CD8-positive, alpha-beta memory T cell (primary cell): ENCODE results near the gene POLR2B. TPM values are rescaled to one million over a fixed set of nuclear protein-coding genes. Genes with fewer than 3 reads are reported as not detected.

Experiments used
- CTCF ChIA-PET: fragments of 350-600 bp; sonication (Branson Sonifier 250); formaldehyde crosslinking; loops from one replicate; lab custom pipeline; 2021; ENCODE audit warnings: antibody characterized with exemption; lab: Charles Lee
- POLR2A ChIA-PET: fragments of 350-600 bp; sonication (Branson Sonifier 250); formaldehyde crosslinking; loops from one replicate; lab custom pipeline; 2021; ENCODE audit warnings: antibody characterized with exemption; lab: Charles Lee
- DNase-seq, 5 donors: peaks; one replicate each; pipeline versions ENCODE4 v3.0.0 to v3.0.0-alpha.2; 2020 to 2022; ENCODE audit warnings: mixed read lengths in 1 of 5
- H3K27ac ChIP-seq: one replicate; pipeline ENCODE4 v1.7.0; 2013; ENCODE audit warnings: low read depth, mild to moderate bottlenecking, low read length, moderate library complexity
- H3K27me3 ChIP-seq: 2 replicates; pipeline ENCODE4 v1.7.0; 2013; ENCODE audit warnings: low read length, mild to moderate bottlenecking; ENCODE audit not compliant: insufficient read depth, poor library complexity, severe bottlenecking
- H3K36me3 ChIP-seq: 2 replicates; pipeline ENCODE4 v1.7.0; 2013; ENCODE audit warnings: mild to moderate bottlenecking, low read length, moderate library complexity; ENCODE audit not compliant: insufficient read depth
- H3K4me1 ChIP-seq: 2 replicates; pipeline ENCODE4 v1.7.0; 2013; ENCODE audit warnings: mild to moderate bottlenecking, low read length, moderate library complexity; ENCODE audit not compliant: insufficient read depth
- H3K4me3 ChIP-seq: 2 replicates; pipeline ENCODE4 v1.7.0; 2013; ENCODE audit warnings: mild to moderate bottlenecking, low read length
- H3K9me3 ChIP-seq: 2 replicates; pipeline ENCODE4 v1.7.0; 2013; ENCODE audit warnings: mild to moderate bottlenecking, low read length
- H3K27ac Mint-ChIP-seq, 8 donors: one replicate each; pipeline ENCODE4 v1.8.0; 2020 to 2021; ENCODE audit warnings: mixed read lengths in 8 of 8, mild to moderate bottlenecking in 6 of 8, inconsistent platforms in 3 of 8, moderate library complexity in 3 of 8
- H3K27me3 Mint-ChIP-seq, 2 donors: one replicate each; pipeline ENCODE4 v1.8.0; 2020 to 2021; ENCODE audit warnings: mixed read lengths in 2 of 2, mild to moderate bottlenecking in 1 of 2, moderate library complexity in 1 of 2
- H3K36me3 Mint-ChIP-seq, 3 donors: one replicate each; pipeline ENCODE4 v1.8.0; 2020 to 2021; ENCODE audit warnings: mixed read lengths in 3 of 3, inconsistent platforms in 1 of 3, mild to moderate bottlenecking in 1 of 3
- H3K4me1 Mint-ChIP-seq, 3 donors: one replicate each; pipeline ENCODE4 v1.8.0; 2020 to 2021; ENCODE audit warnings: mixed read lengths in 3 of 3, inconsistent platforms in 1 of 3, mild to moderate bottlenecking in 1 of 3
- H3K4me3 Mint-ChIP-seq, 7 donors: one replicate each; pipeline ENCODE4 v1.8.0; 2020 to 2021; ENCODE audit warnings: mixed read lengths in 7 of 7, mild to moderate bottlenecking in 6 of 7, moderate library complexity in 4 of 7, inconsistent platforms in 2 of 7
- H3K9me3 Mint-ChIP-seq, 5 donors: one replicate each; pipeline ENCODE4 v1.8.0; 2020 to 2022; ENCODE audit warnings: mixed read lengths in 5 of 5, mild to moderate bottlenecking in 3 of 5, moderate library complexity in 2 of 5, inconsistent platforms in 1 of 5
- polyA plus RNA-seq: library from polyadenylated mRNA; unstranded; fragments of 300-500 nt; fragmentation: Illumina TruSeq; gene quantifications from one replicate; pipeline ENCODE4 v1.2.3, GENCODE V29; 2021
- total RNA-seq, 2 experiments: library from RNA; stranded (reverse); gene quantifications; one replicate each; pipeline ENCODE4 v1.2.3, GENCODE V29; 2021

Gene POLR2B
- total and polyA plus RNA-seq, 3 experiments from 2014 or later, result 61.0 to 129 (median 122) TPM

- Histone ChIP-seq H3K27me3 (no peaks in the 10 kb centered on the region), H3K9me3 (peaks cover 4% of the 10 kb centered on the region), H3K4me1 (peaks cover 24% of the 10 kb centered on the region), H3K4me3 (no peak overlapping the region), H3K27ac (no peak overlapping the region), H3K36me3 (peaks cover 24% of the 10 kb centered on the region)
- H3K4me1 Mint-ChIP-seq, result peaks cover 35 to 52% (median 37%) of the 10 kb centered on the region in 3 donors
- no peak for DNase-seq
- ChIA-PET CTCF (interaction anchor here (5.9 kb wide), 1 partner anchor 12 kb away, joined by 23 read pairs; no protein-coding TSS in a partner anchor), POLR2A (interaction anchor here (0.5 kb wide), 1 partner anchor 494 kb away, joined by 3 read pairs; no protein-coding TSS in a partner anchor)
- H3K27ac Mint-ChIP-seq, result peak overlapping the region in 3 of 8 donors; percentile 33 to 69 (median 48)
- peaks cover 0 to 13% (median 6%) of the 10 kb centered on the region in 5 donors for H3K9me3 Mint-ChIP-seq
- H3K36me3 Mint-ChIP-seq, result peaks cover 22 to 68% (median 32%) of the 10 kb centered on the region in 3 donors
- peak overlapping the region in 4 of 7 donors; percentile 8 to 84 (median 46) for H3K4me3 Mint-ChIP-seq
- no peaks in the 10 kb centered on the region for H3K27me3 Mint-ChIP-seq
Observed at GRCh38 chr4:56973336-56973735, 5.4 kb upstream of the POLR2B start.

- peaks cover 0 to 13% (median 6%) of the 10 kb centered on the region in 5 donors for H3K9me3 Mint-ChIP-seq
- H3K36me3 ChIP-seq, result peaks cover 20% of the 10 kb centered on the region
- POLR2A ChIA-PET, result interaction anchor here (3.4 to 4.0 kb wide), 2 partner anchors 67 to 541 kb away, joined by 37 to 107 read pairs; partner anchors contain the start of genes PAICS, PPAT and REST
- H3K36me3 Mint-ChIP-seq, result peaks cover 22 to 56% (median 27%) of the 10 kb centered on the region in 3 donors
- H3K4me3 ChIP-seq, result peak overlapping the region; percentile 89
- no peaks in the 10 kb centered on the region for H3K27me3 Mint-ChIP-seq
- peak overlapping the region; percentile 29 to 88 (median 71) for H3K27ac Mint-ChIP-seq
- CTCF ChIA-PET, result interaction anchor here (2.3 to 5.9 kb wide), 4 partner anchors 11 to 68 kb away, joined by 5 to 51 read pairs (median 16); partner anchors contain the start of gene REST
- peak overlapping the region; percentile 90 for H3K27ac ChIP-seq
- H3K27me3 ChIP-seq, result no peaks in the 10 kb centered on the region
- H3K4me3 Mint-ChIP-seq, result peak overlapping the region; percentile 96 to 100 (median 98)
- H3K9me3 ChIP-seq, result peaks cover 4% of the 10 kb centered on the region
- peaks cover 55 to 79% (median 55%) of the 10 kb centered on the region in 3 donors for H3K4me1 Mint-ChIP-seq
- DNase-seq, result no peak
- peaks cover 42% of the 10 kb centered on the region for H3K4me1 ChIP-seq
Observed at GRCh38 chr4:56976283-56976836, 2.3 kb upstream of the POLR2B start.

GRCh38 chr4:56976837-56977320, 1.8 kb upstream of the POLR2B start:
- peaks cover 47% of the 10 kb centered on the region for H3K4me1 ChIP-seq

GRCh38 chr4:56977321-56978012, 1.2 kb upstream of the POLR2B start, which contains the start of gene NOA1:
Gene NOA1 (minus strand): TSS chr4:56977606. CDS start chr4:56977585, 21 bp downstream.
- peaks cover 17 to 54% (median 18%) of the 10 kb centered on the region in 3 donors for H3K36me3 Mint-ChIP-seq

More at GRCh38 chr4:56976837-56977320, 1.8 kb upstream of the POLR2B start:
- peaks cover 20% of the 10 kb centered on the region for H3K36me3 ChIP-seq
- peak overlapping the region; percentile 90 for H3K27ac ChIP-seq
- peaks cover 4% of the 10 kb centered on the region for H3K9me3 ChIP-seq
- peak overlapping the region; percentile 96 to 100 (median 98) for H3K4me3 Mint-ChIP-seq
- ChIA-PET POLR2A (interaction anchor here (0.6 to 4.0 kb wide), 7 partner anchors 14 to 1431 kb away, joined by 3 to 107 read pairs (median 5); partner anchors contain the start of genes AASDH, PAICS, PPAT and REST), CTCF (interaction anchor here (1.5 to 5.9 kb wide), 5 partner anchors 11 to 69 kb away, joined by 5 to 51 read pairs (median 10); partner anchors contain the start of gene REST)
- peaks cover 22 to 56% (median 23%) of the 10 kb centered on the region in 3 donors for H3K36me3 Mint-ChIP-seq
- H3K4me1 Mint-ChIP-seq, result peaks cover 56 to 81% (median 57%) of the 10 kb centered on the region in 3 donors
- H3K4me3 ChIP-seq, result peak overlapping the region; percentile 89
- peak in 3 of 5 donors; percentile 35 to 73 (median 39) for DNase-seq
- peak overlapping the region; percentile 96 to 99 (median 98) for H3K27ac Mint-ChIP-seq
- H3K27me3 ChIP-seq, result no peaks in the 10 kb centered on the region
- H3K9me3 Mint-ChIP-seq, result peaks cover 0 to 13% (median 6%) of the 10 kb centered on the region in 5 donors
- H3K27me3 Mint-ChIP-seq, result no peaks in the 10 kb centered on the region

GRCh38 chr4:56979421-56980072, 851 bp downstream of the POLR2B start:
- peak; percentile 17 to 58 (median 41) for DNase-seq
- no peaks in the 10 kb centered on the region for H3K27me3 Mint-ChIP-seq
- POLR2A ChIA-PET, result interaction anchor here (0.5 to 4.0 kb wide), 3 partner anchors 35 to 544 kb away, joined by 8 to 107 read pairs (median 37); partner anchors contain the start of genes PAICS, PPAT and REST
- H3K4me3 Mint-ChIP-seq, result peak overlapping the region; percentile 96 to 100 (median 98)
- peaks cover 55 to 83% (median 64%) of the 10 kb centered on the region in 3 donors for H3K4me1 Mint-ChIP-seq
- peak overlapping the region; percentile 90 for H3K27ac ChIP-seq
- H3K36me3 ChIP-seq, result no peaks in the 10 kb centered on the region
- H3K4me3 ChIP-seq, result peak overlapping the region; percentile 89
- H3K9me3 ChIP-seq, result no peaks in the 10 kb centered on the region
- CTCF ChIA-PET, result interaction anchor here (0.9 to 4.4 kb wide), 3 partner anchors 9 to 71 kb away, joined by 4 to 51 read pairs (median 4); partner anchors contain the start of gene REST
- H3K4me1 ChIP-seq, result peaks cover 58% of the 10 kb centered on the region
- peak overlapping the region; percentile 96 to 100 (median 98) for H3K27ac Mint-ChIP-seq
- peaks cover 0 to 48% (median 5%) of the 10 kb centered on the region in 3 donors for H3K36me3 Mint-ChIP-seq
- no peaks in the 10 kb centered on the region for H3K27me3 ChIP-seq
- no peaks in the 10 kb centered on the region for H3K9me3 Mint-ChIP-seq

More at GRCh38 chr4:56977321-56978012, 1.2 kb upstream of the POLR2B start, which contains the start of gene NOA1:
- H3K4me3 Mint-ChIP-seq, result peak within 1 kb of the TSS; percentile 96 to 100 (median 98)
- peaks cover 55 to 82% (median 58%) of the 10 kb centered on the region in 3 donors for H3K4me1 Mint-ChIP-seq
- peak; percentile 93 to 99 (median 99) for DNase-seq
- no peaks in the 10 kb centered on the region for H3K27me3 Mint-ChIP-seq
- CTCF ChIA-PET, result interaction anchor here (1.4 to 5.9 kb wide), 7 partner anchors 10 to 1029 kb away, joined by 5 to 51 read pairs (median 10); partner anchors contain the start of genes CEP135, PAICS, PPAT and REST
- H3K9me3 ChIP-seq, result peaks cover 3% of the 10 kb centered on the region
- no peaks in the 10 kb centered on the region for H3K27me3 ChIP-seq
- peak within 1 kb of the TSS; percentile 89 for H3K4me3 ChIP-seq
- H3K27ac Mint-ChIP-seq, result peak within 1 kb of the TSS; percentile 96 to 100 (median 98)
- peaks cover 14% of the 10 kb centered on the region for H3K36me3 ChIP-seq
- POLR2A ChIA-PET, result interaction anchor here (0.5 to 4.0 kb wide), 9 partner anchors 13 to 1432 kb away, joined by 3 to 107 read pairs (median 5); partner anchors contain the start of genes AASDH, PAICS, PPAT and REST
- H3K27ac ChIP-seq, result peak within 1 kb of the TSS; percentile 90
- H3K9me3 Mint-ChIP-seq, result peaks cover 0 to 13% (median 6%) of the 10 kb centered on the region in 5 donors
- peaks cover 53% of the 10 kb centered on the region for H3K4me1 ChIP-seq

GRCh38 chr4:56981795-56982201, 3.1 kb downstream of the POLR2B start:
- Histone ChIP-seq H3K4me1 (peaks cover 39% of the 10 kb centered on the region), H3K27ac (peak overlapping the region; percentile 30), H3K36me3 (peaks cover 12% of the 10 kb centered on the region), H3K4me3 (no peak overlapping the region), H3K9me3 (no peaks in the 10 kb centered on the region), H3K27me3 (no peaks in the 10 kb centered on the region)
- H3K4me3 Mint-ChIP-seq, result peak overlapping the region; percentile 64 to 100 (median 88)
- peaks cover 0 to 57% (median 8%) of the 10 kb centered on the region in 3 donors for H3K36me3 Mint-ChIP-seq
- no peaks in the 10 kb centered on the region for H3K9me3 Mint-ChIP-seq
- ChIA-PET POLR2A (no interaction called here), CTCF (no interaction called here)
- peak overlapping the region; percentile 9 to 99 (median 65) for H3K27ac Mint-ChIP-seq
- peaks cover 61 to 80% (median 65%) of the 10 kb centered on the region in 3 donors for H3K4me1 Mint-ChIP-seq
- no peaks in the 10 kb centered on the region for H3K27me3 Mint-ChIP-seq
- DNase-seq, result no peak
